HG03432 (cell line): ENCODE results near the gene GPR171.

ENCODE experiments used
- ATAC-seq: cut with Tn5 transposase; IDR thresholded peaks from one replicate; pipeline ENCODE4 v1.9.1; 2021; ENCODE audit warnings: mild to moderate bottlenecking, moderate library complexity; ENCODE audit not compliant: unreplicated experiment

GPR171 gene

GRCh38 chr3:151182349-151183079 lies 20.5 kb downstream of the GPR171 start:
- ATAC-seq: no peak

GRCh38 chr3:151178208-151178845 lies 24.7 kb downstream of the GPR171 start:
- ATAC-seq: no peak

- no peak for ATAC-seq
Measured at GRCh38 chr3:151175952-151176351, 27.1 kb downstream of the GPR171 start.

- no peak for ATAC-seq
Measured at GRCh38 chr3:151174351-151174750, 28.7 kb downstream of the GPR171 start.

- ATAC-seq: peak; percentile 71
Measured at GRCh38 chr3:151171145-151171757, 31.8 kb downstream of the GPR171 start.

- ATAC-seq: peak; percentile 51
Measured at GRCh38 chr3:151169948-151170679, 32.9 kb downstream of the GPR171 start.

- peak; percentile 43 for ATAC-seq
Measured at GRCh38 chr3:151169262-151169947, 33.6 kb downstream of the GPR171 start.

- ATAC-seq: peak; percentile 56
Measured at GRCh38 chr3:151168269-151169094, 34.5 kb downstream of the GPR171 start.

GRCh38 chr3:151166161-151166560 lies 36.9 kb downstream of the GPR171 start:
- ATAC-seq: no peak

GRCh38 chr3:151165226-151165625 lies 37.8 kb downstream of the GPR171 start:
- no peak for ATAC-seq

- no peak for ATAC-seq
Measured at GRCh38 chr3:151159806-151160205, 43.2 kb downstream of the GPR171 start.

- peak; percentile 80 for ATAC-seq
Measured at GRCh38 chr3:151156618-151157216, 46.3 kb downstream of the GPR171 start.

GRCh38 chr3:151155409-151156128 lies 47.4 kb downstream of the GPR171 start:
- ATAC-seq: no peak

GRCh38 chr3:151154566-151154965 lies 48.5 kb downstream of the GPR171 start:
- ATAC-seq: no peak

- ATAC-seq: no peak
Measured at GRCh38 chr3:151152455-151153079, 50.4 kb downstream of the GPR171 start.
